ENCODE results near the gene NDUFS7.

GRCh38 chr19:1438035-1438932, 54.6 kb downstream of the NDUFS7 start, which contains the start of gene RPS15:
- TF ChIP-seq SUZ12 (IDR thresholded peaks at IDR 0.05; ENCODE audit: extremely low read depth, insufficient read depth, insufficient read length) (no peak), ZNF274 (IDR thresholded peaks at IDR 0.05; ENCODE audit: low read depth, low read length) (no peak), YY1 (IDR thresholded peaks at IDR 0.05; ENCODE audit: insufficient read depth, insufficient read length) (no peak)

All from NT2/D1 (cell line).